PC-9 (cell line): ENCODE data around the gene LSM3. TPM values are rescaled to one million over a fixed set of nuclear protein-coding genes. Genes with fewer than 3 reads are reported as not detected.

ENCODE experiments used
- BruUV-seq: library from RNA; stranded (reverse); fragments of 400-500 nt; replicated peaks from 2 replicates; lab custom pipeline; 2021; lab: Mats Ljungman, UMichigan
- CTCF ChIA-PET: fragments of 300-600 bp; sonication (Branson Sonifier 250); formaldehyde crosslinking; loops from one replicate; lab custom pipeline; 2022; ENCODE audit warnings: antibody characterized with exemption; lab: Charles Lee
- POLR2A ChIA-PET: fragments of 300-600 bp; sonication (Branson Sonifier 250); formaldehyde crosslinking; loops from one replicate; lab custom pipeline; 2022; ENCODE audit warnings: antibody characterized with exemption; ENCODE audit not compliant: unreplicated experiment; lab: Charles Lee
- DNase-seq, 2 experiments: peaks; one replicate each; pipeline versions ENCODE4 v3.0.0 to v3.0.0-alpha.2; 2015 to 2022; ENCODE audit warnings: mixed read lengths in 1 of 2
- H2AFZ ChIP-seq: fragments of 200-600 bp; sonication (generic); 2 replicates; pipeline ENCODE4 v1.8.1; 2017; ENCODE audit warnings: antibody characterized with exemption
- H3F3A ChIP-seq: fragments of 200-600 bp; sonication (generic); 2 replicates; pipeline ENCODE4 v1.8.1; 2017; ENCODE audit warnings: antibody characterized with exemption, mild to moderate bottlenecking, low read depth; ENCODE audit not compliant: insufficient read depth
- H3K27ac ChIP-seq: fragments of 200-600 bp; sonication (generic); 2 replicates; pipeline ENCODE4 v1.6.1; 2016; ENCODE audit warnings: mixed run types
- H3K27me3 ChIP-seq: fragments of 200-600 bp; sonication (generic); 2 replicates; pipeline ENCODE4 v1.6.1; 2016; ENCODE audit warnings: low read depth, mixed run types; ENCODE audit not compliant: insufficient read depth
- H3K36me3 ChIP-seq: fragments of 200-600 bp; sonication (generic); 2 replicates; pipeline ENCODE4 v1.6.1; 2016; ENCODE audit warnings: low read depth, mixed run types
- H3K4me1 ChIP-seq: fragments of 200-600 bp; sonication (generic); replicated peaks from 2 replicates; pipeline ENCODE4 v1.6.1; 2016; ENCODE audit warnings: mixed run types; ENCODE audit not compliant: insufficient read depth
- H3K4me2 ChIP-seq: fragments of 200-600 bp; sonication (generic); 2 replicates; pipeline ENCODE4 v1.6.1; 2017; ENCODE audit warnings: mixed run types
- H3K4me3 ChIP-seq: fragments of 200-600 bp; sonication (generic); 2 replicates; pipeline ENCODE4 v1.6.1; 2016; ENCODE audit warnings: mixed run types
- H3K79me2 ChIP-seq: fragments of 200-600 bp; sonication (generic); 2 replicates; pipeline ENCODE4 v1.6.1; 2017; ENCODE audit warnings: low read depth, mixed run types
- H3K9me2 ChIP-seq: fragments of 200-600 bp; sonication (generic); 2 replicates; pipeline ENCODE4 v1.8.1; 2017; ENCODE audit warnings: mild to moderate bottlenecking; ENCODE audit not compliant: insufficient read depth
- H3K9me3 ChIP-seq: fragments of 200-600 bp; sonication (generic); 2 replicates; pipeline ENCODE4 v1.8.1; 2016; ENCODE audit warnings: low read depth; ENCODE audit not compliant: insufficient read depth
- H4K20me1 ChIP-seq: fragments of 200-600 bp; sonication (generic); 2 replicates; pipeline ENCODE4 v1.8.1; 2017; ENCODE audit not compliant: insufficient read depth
- EZH2 ChIP-seq: fragments of 200-600 bp; sonication (generic); IDR thresholded peaks from 2 replicates; pipeline ENCODE4 v1.8.0; 2017; ENCODE audit warnings: antibody characterized with exemption, low read depth
- intact Hi-C: fragments of 100-400 bp; cut with micrococcal nuclease; formaldehyde crosslinking; loops from one replicate; pipeline ENCODE4 v1.10.0; 2022; ENCODE audit not compliant: unreplicated experiment
- total RNA-seq: library from RNA; stranded (reverse); gene quantifications from 2 replicates; pipeline ENCODE4 v1.2.3, GENCODE V29; 2021
- TF ChIP-seq, protein P1 (sequence below): fragments of 200-600 bp; sonication (generic); conservative IDR thresholded peaks from 2 replicates; pipeline ENCODE4 v1.6.1; 2017; ENCODE audit warnings: mixed run types, antibody characterized with exemption, mild to moderate bottlenecking, moderate library complexity

Gene LSM3
- total RNA-seq, 1 experiment from 2014 or later, result 18.3 TPM

DNA sequence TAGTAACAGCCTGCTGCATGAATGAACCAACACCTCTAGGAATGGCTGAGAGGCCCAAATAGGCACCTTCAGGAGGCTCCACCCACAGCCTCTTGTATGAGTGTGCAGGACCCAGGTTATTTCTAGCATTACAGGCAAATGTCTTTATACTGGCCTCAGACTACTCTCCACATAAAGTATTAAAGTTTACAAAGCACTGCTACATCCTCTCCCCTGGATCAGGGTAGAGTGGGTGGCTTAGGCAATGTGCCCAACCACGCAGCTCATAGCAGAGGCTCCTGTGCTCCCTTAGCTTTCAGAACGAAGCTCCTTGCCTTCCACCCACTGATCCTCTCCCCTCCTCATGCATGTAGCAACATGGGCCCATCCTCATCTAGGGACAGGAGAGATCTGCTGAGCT, 37.5 kb upstream of the LSM3 start:
- H3K27me3 ChIP-seq, result no peaks in the 10 kb centered on the region
- H3K27ac ChIP-seq, result no peak overlapping the region
- BruUV-seq, result no TSS peak
- no peaks in the 10 kb centered on the region for H3K9me3 ChIP-seq
- TF ChIP-seq EZH2, result no peak
- TF ChIP-seq, protein P1, sequence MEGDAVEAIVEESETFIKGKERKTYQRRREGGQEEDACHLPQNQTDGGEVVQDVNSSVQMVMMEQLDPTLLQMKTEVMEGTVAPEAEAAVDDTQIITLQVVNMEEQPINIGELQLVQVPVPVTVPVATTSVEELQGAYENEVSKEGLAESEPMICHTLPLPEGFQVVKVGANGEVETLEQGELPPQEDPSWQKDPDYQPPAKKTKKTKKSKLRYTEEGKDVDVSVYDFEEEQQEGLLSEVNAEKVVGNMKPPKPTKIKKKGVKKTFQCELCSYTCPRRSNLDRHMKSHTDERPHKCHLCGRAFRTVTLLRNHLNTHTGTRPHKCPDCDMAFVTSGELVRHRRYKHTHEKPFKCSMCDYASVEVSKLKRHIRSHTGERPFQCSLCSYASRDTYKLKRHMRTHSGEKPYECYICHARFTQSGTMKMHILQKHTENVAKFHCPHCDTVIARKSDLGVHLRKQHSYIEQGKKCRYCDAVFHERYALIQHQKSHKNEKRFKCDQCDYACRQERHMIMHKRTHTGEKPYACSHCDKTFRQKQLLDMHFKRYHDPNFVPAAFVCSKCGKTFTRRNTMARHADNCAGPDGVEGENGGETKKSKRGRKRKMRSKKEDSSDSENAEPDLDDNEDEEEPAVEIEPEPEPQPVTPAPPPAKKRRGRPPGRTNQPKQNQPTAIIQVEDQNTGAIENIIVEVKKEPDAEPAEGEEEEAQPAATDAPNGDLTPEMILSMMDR, result no peak
- H3F3A ChIP-seq, result peaks cover 44% of the 10 kb centered on the region
- H3K4me2 ChIP-seq, result no peak overlapping the region
- ChIA-PET CTCF (no interaction called here), POLR2A (no interaction called here)
- peaks cover 50% of the 10 kb centered on the region for H3K4me1 ChIP-seq
- no peaks in the 10 kb centered on the region for H3K79me2 ChIP-seq
- H2AFZ ChIP-seq, result no peak overlapping the region
- intact Hi-C loops, result no loop called here
- DNase-seq, result no peak
- H3K9me2 ChIP-seq, result no peaks in the 10 kb centered on the region
- peaks cover 16% of the 10 kb centered on the region for H3K36me3 ChIP-seq
- no peak overlapping the region for H3K4me3 ChIP-seq
- no peaks in the 10 kb centered on the region for H4K20me1 ChIP-seq

DNA sequence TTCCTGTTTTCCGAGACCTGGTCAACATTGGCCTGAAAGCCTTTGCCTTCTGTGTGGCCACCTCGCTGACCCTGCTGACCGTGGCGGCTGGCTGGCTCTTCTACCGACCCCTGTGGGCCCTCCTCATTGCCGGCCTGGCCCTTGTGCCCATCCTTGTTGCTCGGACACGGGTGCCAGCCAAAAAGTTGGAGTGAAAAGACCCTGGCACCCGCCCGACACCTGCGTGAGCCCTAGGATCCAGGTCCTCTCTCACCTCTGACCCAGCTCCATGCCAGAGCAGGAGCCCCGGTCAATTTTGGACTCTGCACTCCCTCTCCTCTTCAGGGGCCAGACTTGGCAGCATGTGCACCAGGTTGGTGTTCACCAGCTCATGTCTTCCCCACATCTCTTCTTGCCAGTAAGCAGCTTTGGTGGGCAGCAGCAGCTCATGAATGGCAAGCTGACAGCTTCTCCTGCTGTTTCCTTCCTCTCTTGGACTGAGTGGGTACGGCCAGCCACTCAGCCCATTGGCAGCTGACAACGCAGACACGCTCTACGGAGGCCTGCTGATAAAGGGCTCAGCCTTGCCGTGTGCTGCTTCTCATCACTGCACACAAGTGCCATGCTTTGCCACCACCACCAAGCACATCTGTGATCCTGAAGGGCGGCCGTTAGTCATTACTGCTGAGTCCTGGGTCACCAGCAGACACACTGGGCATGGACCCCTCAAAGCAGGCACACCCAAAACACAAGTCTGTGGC, 36.8 kb upstream of the LSM3 start:
- BruUV-seq, result no TSS peak
- intact Hi-C loops, result no loop called here
- Histone ChIP-seq H3K4me3 (no peak overlapping the region), H2AFZ (no peak overlapping the region), H3K4me2 (no peak overlapping the region), H3K9me2 (no peaks in the 10 kb centered on the region), H3K27me3 (no peaks in the 10 kb centered on the region), H4K20me1 (no peaks in the 10 kb centered on the region), H3K9me3 (no peaks in the 10 kb centered on the region), H3K36me3 (peaks cover 19% of the 10 kb centered on the region), H3K4me1 (peaks cover 46% of the 10 kb centered on the region), H3F3A (peaks cover 41% of the 10 kb centered on the region), H3K79me2 (no peaks in the 10 kb centered on the region), H3K27ac (peak overlapping the region; percentile 88; the same call in 1 of the 2 replicates)
- CTCF ChIA-PET, result no interaction called here
- POLR2A ChIA-PET, result no interaction called here
- TF ChIP-seq, protein P1, result no peak
- TF ChIP-seq EZH2, result no peak
- DNase-seq, result no peak

DNA sequence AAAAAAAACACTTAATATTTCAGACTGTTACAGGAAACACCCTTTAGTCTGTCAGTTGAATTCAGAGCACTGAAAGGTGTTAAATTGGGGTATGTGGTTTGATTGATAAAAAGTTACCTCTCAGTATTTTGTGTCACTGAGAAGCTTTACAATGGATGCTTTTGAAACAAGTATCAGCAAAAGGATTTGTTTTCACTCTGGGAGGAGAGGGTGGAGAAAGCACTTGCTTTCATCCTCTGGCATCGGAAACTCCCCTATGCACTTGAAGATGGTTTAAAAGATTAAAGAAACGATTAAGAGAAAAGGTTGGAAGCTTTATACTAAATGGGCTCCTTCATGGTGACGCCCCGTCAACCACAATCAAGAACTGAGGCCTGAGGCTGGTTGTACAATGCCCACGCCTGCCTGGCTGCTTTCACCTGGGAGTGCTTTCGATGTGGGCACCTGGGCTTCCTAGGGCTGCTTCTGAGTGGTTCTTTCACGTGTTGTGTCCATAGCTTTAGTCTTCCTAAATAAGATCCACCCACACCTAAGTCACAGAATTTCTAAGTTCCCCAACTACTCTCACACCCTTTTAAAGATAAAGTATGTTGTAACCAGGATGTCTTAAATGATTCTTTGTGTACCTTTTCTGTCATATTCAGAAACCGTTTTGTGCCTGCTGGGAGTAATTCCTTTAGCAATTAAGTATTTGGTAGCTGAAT, 35.9 kb upstream of the LSM3 start:
- no peak for DNase-seq
- BruUV-seq, result TSS peak; percentile 11
- peak overlapping the region; percentile 88 for H3K27ac ChIP-seq
- H2AFZ ChIP-seq, result no peak overlapping the region
- ChIA-PET CTCF (no interaction called here), POLR2A (no interaction called here)
- intact Hi-C loops, result no loop called here
- H3K36me3 ChIP-seq, result peaks cover 19% of the 10 kb centered on the region
- H3K79me2 ChIP-seq, result no peaks in the 10 kb centered on the region
- TF ChIP-seq, protein P1, result no peak
- TF ChIP-seq EZH2, result no peak
- peak overlapping the region; percentile 88; the same call in 1 of the 2 replicates for H3K4me2 ChIP-seq
- H3K4me3 ChIP-seq, result no peak overlapping the region
- H3K9me3 ChIP-seq, result no peaks in the 10 kb centered on the region
- no peaks in the 10 kb centered on the region for H4K20me1 ChIP-seq
- peaks cover 44% of the 10 kb centered on the region for H3K4me1 ChIP-seq
- no peaks in the 10 kb centered on the region for H3K9me2 ChIP-seq
- H3K27me3 ChIP-seq, result no peaks in the 10 kb centered on the region
- H3F3A ChIP-seq, result peaks cover 41% of the 10 kb centered on the region
